WTC11 (cell line): Measurements from ENCODE around the gene VEGFB.

Experiments
- AFF4 ChIP-seq: sonication (generic); formaldehyde crosslinking; IDR thresholded peaks from 2 replicates; pipeline ENCODE4 v1.8.1; 2023; ENCODE audit warnings: mild to moderate bottlenecking, missing genetic modification reagents, borderline replicate concordance
- GRHL2 ChIP-seq: fragments of 250-450 bp; sonication (Bioruptor Pico); IDR thresholded peaks from 2 replicates; pipeline ENCODE4 v1.8.0; 2022; ENCODE audit warnings: mild to moderate bottlenecking, moderate library complexity; ENCODE audit not compliant: insufficient replicate concordance, severe bottlenecking
- JUN ChIP-seq: sonication (generic); formaldehyde crosslinking; IDR thresholded peaks from 2 replicates; pipeline ENCODE4 v1.8.0; 2023; ENCODE audit warnings: mild to moderate bottlenecking, missing genetic modification reagents
- KAT7 ChIP-seq: sonication (generic); formaldehyde crosslinking; IDR thresholded peaks from 2 replicates; pipeline ENCODE4 v1.8.1; 2023; ENCODE audit warnings: missing genetic modification reagents, mild to moderate bottlenecking, borderline replicate concordance
- NFYB ChIP-seq: sonication (generic); formaldehyde crosslinking; conservative IDR thresholded peaks from 2 replicates; pipeline ENCODE4 v1.8.0; 2022; ENCODE audit warnings: low read depth, missing genetic modification reagents
- SMAD3 ChIP-seq: sonication (generic); formaldehyde crosslinking; IDR thresholded peaks from 2 replicates; pipeline ENCODE4 v1.8.0; 2022; ENCODE audit warnings: missing genetic modification reagents, mild to moderate bottlenecking, borderline replicate concordance
- SOX15 ChIP-seq: fragments of 250-450 bp; sonication (Bioruptor Pico); IDR thresholded peaks from 2 replicates; pipeline ENCODE4 v1.9.0; 2021; ENCODE audit warnings: mild to moderate bottlenecking
- TEAD4 ChIP-seq: sonication (generic); formaldehyde crosslinking; IDR thresholded peaks from 2 replicates; pipeline ENCODE4 v1.8.0; 2022; ENCODE audit warnings: mild to moderate bottlenecking, missing genetic modification reagents
- USF1 ChIP-seq: sonication (generic); formaldehyde crosslinking; IDR thresholded peaks from 2 replicates; pipeline ENCODE4 v1.8.0; 2022; ENCODE audit warnings: mild to moderate bottlenecking, missing genetic modification reagents
- ZNF138 ChIP-seq: sonication (generic); formaldehyde crosslinking; conservative IDR thresholded peaks from 2 replicates; pipeline ENCODE4 v1.8.1; 2022; ENCODE audit warnings: mild to moderate bottlenecking, moderate library complexity, missing genetic modification reagents
- ZNF263 ChIP-seq: sonication (generic); formaldehyde crosslinking; IDR thresholded peaks from 2 replicates; pipeline ENCODE4 v1.8.1; 2022; ENCODE audit warnings: low read depth, mild to moderate bottlenecking, moderate library complexity, missing genetic modification reagents
- ZNF423 ChIP-seq: fragments of 250-450 bp; sonication (Bioruptor Pico); IDR thresholded peaks from 2 replicates; pipeline ENCODE4 v2.1.2; 2022; ENCODE audit warnings: mild to moderate bottlenecking, moderate library complexity
- TF ChIP-seq, protein P1 (sequence below): fragments of 200-600 bp; IDR thresholded peaks from 2 replicates; pipeline ENCODE4 v1.8.0; 2022; ENCODE audit warnings: antibody characterized with exemption
- TF ChIP-seq, protein P2 (sequence below): sonication (generic); formaldehyde crosslinking; IDR thresholded peaks from 2 replicates; pipeline ENCODE4 v1.8.1; 2023; ENCODE audit warnings: mild to moderate bottlenecking, missing genetic modification reagents, moderate library complexity

- no peak for TF ChIP-seq SOX15
- no peak for TF ChIP-seq JUN (CRISPR knock-in tag)
- TF ChIP-seq, protein P1, sequence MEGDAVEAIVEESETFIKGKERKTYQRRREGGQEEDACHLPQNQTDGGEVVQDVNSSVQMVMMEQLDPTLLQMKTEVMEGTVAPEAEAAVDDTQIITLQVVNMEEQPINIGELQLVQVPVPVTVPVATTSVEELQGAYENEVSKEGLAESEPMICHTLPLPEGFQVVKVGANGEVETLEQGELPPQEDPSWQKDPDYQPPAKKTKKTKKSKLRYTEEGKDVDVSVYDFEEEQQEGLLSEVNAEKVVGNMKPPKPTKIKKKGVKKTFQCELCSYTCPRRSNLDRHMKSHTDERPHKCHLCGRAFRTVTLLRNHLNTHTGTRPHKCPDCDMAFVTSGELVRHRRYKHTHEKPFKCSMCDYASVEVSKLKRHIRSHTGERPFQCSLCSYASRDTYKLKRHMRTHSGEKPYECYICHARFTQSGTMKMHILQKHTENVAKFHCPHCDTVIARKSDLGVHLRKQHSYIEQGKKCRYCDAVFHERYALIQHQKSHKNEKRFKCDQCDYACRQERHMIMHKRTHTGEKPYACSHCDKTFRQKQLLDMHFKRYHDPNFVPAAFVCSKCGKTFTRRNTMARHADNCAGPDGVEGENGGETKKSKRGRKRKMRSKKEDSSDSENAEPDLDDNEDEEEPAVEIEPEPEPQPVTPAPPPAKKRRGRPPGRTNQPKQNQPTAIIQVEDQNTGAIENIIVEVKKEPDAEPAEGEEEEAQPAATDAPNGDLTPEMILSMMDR: no peak
- no peak for TF ChIP-seq ZNF138 (CRISPR knock-in tag)
- TF ChIP-seq ZNF263 (CRISPR knock-in tag): no peak
- TF ChIP-seq, protein P2, sequence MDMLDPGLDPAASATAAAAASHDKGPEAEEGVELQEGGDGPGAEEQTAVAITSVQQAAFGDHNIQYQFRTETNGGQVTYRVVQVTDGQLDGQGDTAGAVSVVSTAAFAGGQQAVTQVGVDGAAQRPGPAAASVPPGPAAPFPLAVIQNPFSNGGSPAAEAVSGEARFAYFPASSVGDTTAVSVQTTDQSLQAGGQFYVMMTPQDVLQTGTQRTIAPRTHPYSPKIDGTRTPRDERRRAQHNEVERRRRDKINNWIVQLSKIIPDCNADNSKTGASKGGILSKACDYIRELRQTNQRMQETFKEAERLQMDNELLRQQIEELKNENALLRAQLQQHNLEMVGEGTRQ: no peak
- TF ChIP-seq GRHL2 (CRISPR knock-in tag): no peak
- TF ChIP-seq KAT7 (CRISPR knock-in tag): no peak
- no peak for TF ChIP-seq SMAD3
- TF ChIP-seq AFF4 (CRISPR knock-in tag): no peak
- TF ChIP-seq TEAD4: no peak
- no peak for TF ChIP-seq USF1 (CRISPR knock-in tag)
- no peak for TF ChIP-seq NFYB (CRISPR knock-in tag)
- no peak for TF ChIP-seq ZNF423 (CRISPR knock-in tag)
Observed at GRCh38 chr11:64219755-64220154, 14.6 kb upstream of the VEGFB start.
